Kidney (tissue), 14 donors: ENCODE results near the gene ZNRF3. TPM values are rescaled to one million over a fixed set of nuclear protein-coding genes. Genes with fewer than 3 reads are reported as not detected.
A peak's percentile ranks its signal among the peaks of the same experiment; 100 is the strongest.
"Not testable (repeated sequence)": the region's sequence is repeated elsewhere in the genome, so short reads cannot be mapped to it uniquely, and the experiment has no call there.

Experiments
- DNase-seq, 5 donors: peaks; one replicate each; pipeline ENCODE4 v3.0.0-alpha.2; 2013 to 2020
- FAIRE-seq: peaks from 2 replicates; lab custom pipeline; 2012; peaks lifted over from hg19 to GRCh38; lab: Jason Lieb, UNC
- H3K27ac ChIP-seq, 2 donors: one replicate each; pipeline ENCODE4 v1.7.0; 2013; ENCODE audit warnings: low read depth in 2 of 2, low read length in 2 of 2, inconsistent platforms in 1 of 2
- H3K27me3 ChIP-seq: one replicate; pipeline ENCODE4 v1.7.1; 2013; ENCODE audit warnings: low read length, inconsistent platforms; ENCODE audit not compliant: control insufficient read depth, insufficient read depth
- H3K36me3 ChIP-seq, 3 donors: one replicate each; pipeline versions ENCODE4 v1.7.0 to v1.7.1; 2013; ENCODE audit warnings: low read length in 3 of 3, control low read depth in 1 of 3, inconsistent platforms in 1 of 3; ENCODE audit not compliant: insufficient read depth in 3 of 3, control insufficient read depth in 2 of 3
- H3K4me1 ChIP-seq, 3 donors: one replicate each; pipeline versions ENCODE4 v1.7.0 to v1.7.1; 2013; ENCODE audit warnings: low read length in 3 of 3, inconsistent platforms in 1 of 3, low read depth in 1 of 3; ENCODE audit not compliant: control insufficient read depth in 2 of 3, insufficient read depth in 2 of 3
- H3K4me3 ChIP-seq, 3 donors: one replicate each; pipeline versions ENCODE4 v1.7.0 to v1.8.1; 2013; ENCODE audit warnings: low read length in 3 of 3, control low read depth in 1 of 3, inconsistent platforms in 1 of 3
- H3K9ac ChIP-seq, 3 donors: one replicate each; pipeline versions ENCODE4 v1.7.0 to v1.7.1; 2013; ENCODE audit warnings: low read length in 3 of 3, control low read depth in 1 of 3, inconsistent platforms in 1 of 3
- H3K9me3 ChIP-seq, 3 donors: one replicate each; pipeline versions ENCODE4 v1.7.0 to v1.7.1; 2013; ENCODE audit warnings: low read length in 3 of 3, control low read depth in 1 of 3, inconsistent platforms in 1 of 3; ENCODE audit not compliant: control insufficient read depth in 2 of 3, insufficient read depth in 1 of 3
- intact Hi-C: fragments of 100-400 bp; cut with DNase I; formaldehyde crosslinking; loops from one replicate; pipeline ENCODE4 v1.11.1; 2022
- polyA plus RNA-seq: library from polyadenylated mRNA; stranded (reverse); fragments of 350-450 nt; fragmentation: Illumina TruSeq; extraction: RNeasy Lipid Tissue Mini Kit (QIAGEN cat#74804); gene quantifications from one replicate; pipeline ENCODE4 v1.2.3, GENCODE V29; 2014; ENCODE audit warnings: low read depth, low replicate concordance; ENCODE audit not compliant: insufficient read depth
- total RNA-seq: library from RNA; stranded (reverse); fragmentation: NEBNext Ultra II Directional; extraction: Animal tissue kit (Norgen Biotek cat#: 25700); gene quantifications from one replicate; pipeline ENCODE4 v1.2.1, GENCODE V29; 2021
- TF ChIP-seq, protein P1 (sequence below): IDR thresholded peaks from 3 replicates; pipeline ENCODE4 v1.5.1; 2012; ENCODE audit warnings: mild to moderate bottlenecking, moderate library complexity, borderline replicate concordance; ENCODE audit not compliant: insufficient read depth; ENCODE audit errors: extremely low read depth
- donor health status: control.
- donor health status: control.
- donor health status: control.
- donor health status: control.
- donor health status: control.
- donor health status: DM: yes; HTN: yes; CAD: no.
- donor health status: Normal renal cell carcinoma (clear cell type).

The ZNRF3 gene
- total and polyA plus RNA-seq, 2 donors from 2014 or later, result 6.8 to 24.4 TPM

DNA sequence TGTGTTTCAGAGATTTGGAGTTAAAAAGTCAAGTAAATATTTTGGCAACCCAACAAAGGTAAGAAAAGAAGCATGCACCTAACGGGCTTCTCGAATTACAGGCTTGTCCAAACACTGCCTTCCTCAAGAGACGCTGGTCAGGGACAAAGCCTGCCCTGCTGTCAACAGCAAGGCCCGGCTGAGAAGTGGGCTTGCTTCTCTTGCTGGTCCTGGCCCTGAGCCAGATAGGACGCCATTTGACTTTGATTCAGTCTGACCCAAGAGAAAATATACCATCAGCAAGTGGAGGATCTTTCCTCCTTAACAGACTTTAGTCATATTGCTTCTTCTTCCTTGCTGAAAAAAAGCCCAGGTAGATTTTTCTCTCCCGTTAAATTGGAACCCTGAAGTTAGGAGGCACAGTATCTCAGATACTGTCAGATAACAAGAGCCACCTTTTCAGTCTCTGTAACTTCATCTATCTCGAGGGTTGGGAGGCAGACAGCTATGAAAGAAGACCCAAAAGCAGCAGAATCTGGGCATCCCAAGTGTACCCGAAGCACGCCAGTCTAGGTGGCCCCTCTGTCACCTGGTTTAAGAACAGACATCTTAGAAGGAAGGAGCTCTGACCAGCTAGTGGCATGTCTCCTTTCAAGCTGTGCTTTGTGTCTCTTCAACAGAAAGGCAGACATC is 120.7 kb downstream of the ZNRF3 start:
- peak in 4 of 5 donors; percentile 43 to 72 (median 64) for DNase-seq
- Histone ChIP-seq H3K4me1 (peaks cover 9 to 40% (median 31%) of the 10 kb centered on the region in 3 donors), H3K9me3 (no peaks in the 10 kb centered on the region), H3K27me3 (no peaks in the 10 kb centered on the region), H3K36me3 (no peaks in the 10 kb centered on the region), H3K4me3 (no peak overlapping the region), H3K27ac (peak overlapping the region; percentile 53 to 82), H3K9ac (peak overlapping the region in 1 of 3 donors; percentile 28)
- intact Hi-C loops, result no loop called here
- TF ChIP-seq, protein P1, sequence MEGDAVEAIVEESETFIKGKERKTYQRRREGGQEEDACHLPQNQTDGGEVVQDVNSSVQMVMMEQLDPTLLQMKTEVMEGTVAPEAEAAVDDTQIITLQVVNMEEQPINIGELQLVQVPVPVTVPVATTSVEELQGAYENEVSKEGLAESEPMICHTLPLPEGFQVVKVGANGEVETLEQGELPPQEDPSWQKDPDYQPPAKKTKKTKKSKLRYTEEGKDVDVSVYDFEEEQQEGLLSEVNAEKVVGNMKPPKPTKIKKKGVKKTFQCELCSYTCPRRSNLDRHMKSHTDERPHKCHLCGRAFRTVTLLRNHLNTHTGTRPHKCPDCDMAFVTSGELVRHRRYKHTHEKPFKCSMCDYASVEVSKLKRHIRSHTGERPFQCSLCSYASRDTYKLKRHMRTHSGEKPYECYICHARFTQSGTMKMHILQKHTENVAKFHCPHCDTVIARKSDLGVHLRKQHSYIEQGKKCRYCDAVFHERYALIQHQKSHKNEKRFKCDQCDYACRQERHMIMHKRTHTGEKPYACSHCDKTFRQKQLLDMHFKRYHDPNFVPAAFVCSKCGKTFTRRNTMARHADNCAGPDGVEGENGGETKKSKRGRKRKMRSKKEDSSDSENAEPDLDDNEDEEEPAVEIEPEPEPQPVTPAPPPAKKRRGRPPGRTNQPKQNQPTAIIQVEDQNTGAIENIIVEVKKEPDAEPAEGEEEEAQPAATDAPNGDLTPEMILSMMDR, result no peak
- no peak for FAIRE-seq

DNA sequence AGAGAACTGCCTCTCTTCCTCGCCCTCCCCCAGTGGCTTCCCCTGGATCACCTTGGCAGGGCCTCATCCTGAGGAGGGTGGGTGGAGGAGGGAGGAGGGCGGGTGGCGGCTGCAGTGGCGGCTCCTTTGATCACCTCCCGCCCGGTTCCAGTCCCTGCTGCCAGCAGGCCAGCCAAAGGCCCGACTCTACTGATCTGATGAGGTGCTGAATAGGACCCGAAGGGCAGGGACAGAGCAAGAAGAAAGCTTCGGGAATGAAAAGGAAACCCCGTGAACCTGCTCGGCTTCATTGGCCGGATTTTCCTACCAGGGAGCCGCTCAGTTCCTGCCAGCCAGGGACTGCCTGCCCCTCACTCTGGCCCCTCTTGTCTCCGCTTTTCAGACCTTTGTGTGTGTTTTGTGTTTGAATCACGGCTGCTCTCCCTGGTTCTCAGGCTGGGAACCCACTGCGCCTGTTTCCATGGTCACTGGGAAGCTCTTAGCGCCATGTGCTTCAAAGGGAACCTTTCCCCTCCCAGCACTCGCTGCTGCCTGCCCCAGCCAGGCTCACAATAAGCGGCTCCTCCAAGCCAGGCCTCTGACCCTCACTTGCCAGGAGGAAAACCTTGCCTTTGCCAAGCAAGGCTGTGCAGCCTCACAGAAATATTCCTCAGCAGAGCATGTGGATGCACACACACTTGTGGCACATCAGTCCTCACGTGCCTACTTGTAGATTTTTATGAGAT is 121.4 kb downstream of the ZNRF3 start:
- FAIRE-seq, result no peak
- Histone ChIP-seq H3K36me3 (no peaks in the 10 kb centered on the region), H3K27ac (peak overlapping the region; percentile 87 to 90), H3K4me1 (peaks cover 5 to 35% (median 28%) of the 10 kb centered on the region in 3 donors), H3K9me3 (no peaks in the 10 kb centered on the region), H3K4me3 (peak overlapping the region in 1 of 3 donors; percentile 24), H3K9ac (peak overlapping the region in 2 of 3 donors; percentile 41 to 49), H3K27me3 (no peaks in the 10 kb centered on the region)
- peak; percentile 87 to 92 (median 88) for DNase-seq
- TF ChIP-seq, protein P1, result no peak
- intact Hi-C loops, result no loop called here

DNA sequence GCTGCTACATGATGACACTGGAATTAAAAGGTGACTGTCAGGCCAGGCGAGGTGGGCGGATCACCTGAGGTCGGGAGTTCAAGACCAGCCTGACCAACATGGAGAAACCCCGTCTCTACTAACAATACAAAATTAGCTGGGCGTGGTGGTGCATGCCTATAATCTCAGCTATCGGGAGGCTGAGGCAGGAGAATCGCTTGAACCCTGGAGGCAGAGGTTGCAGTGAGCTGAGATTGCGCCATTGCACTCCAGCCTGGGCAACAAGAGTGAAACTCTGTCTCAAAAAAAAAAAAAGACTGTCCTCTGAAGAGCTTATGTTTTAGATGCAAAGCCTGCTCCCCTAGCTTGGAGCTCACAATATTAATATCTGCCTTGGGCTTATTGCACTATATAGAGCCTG is 122.4 kb downstream of the ZNRF3 start:
- H3K9ac ChIP-seq, H3K27me3 ChIP-seq, H3K4me3 ChIP-seq, H3K36me3 ChIP-seq, DNase-seq, FAIRE-seq, H3K9me3 ChIP-seq, intact Hi-C loops: not testable (repeated sequence)
- H3K27ac ChIP-seq, result peak overlapping the region in 1 of 2 donors; percentile 90
- H3K4me1 ChIP-seq, result peaks cover 5 to 36% (median 26%) of the 10 kb centered on the region in 3 donors

DNA sequence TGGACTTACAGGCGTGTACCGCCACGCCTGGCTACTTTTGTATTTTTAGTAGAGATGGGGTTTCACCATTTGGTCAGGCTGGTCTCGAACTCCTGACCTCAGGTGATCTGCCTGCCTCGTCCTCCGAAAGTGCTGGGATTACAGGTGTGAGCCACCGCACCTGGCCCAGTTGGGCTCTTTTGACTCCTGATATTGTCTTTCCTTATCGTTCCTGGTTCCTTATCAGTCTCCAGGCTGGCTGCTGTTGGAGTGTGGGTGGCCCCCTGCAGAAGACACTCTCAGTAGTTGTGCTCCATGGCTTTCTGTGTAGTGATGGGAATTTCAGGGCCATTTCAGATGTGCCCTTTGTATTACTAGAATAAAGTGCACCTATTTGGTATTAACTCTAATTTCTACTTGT is 123.0 kb downstream of the ZNRF3 start:
- no peaks in the 10 kb centered on the region for H3K27me3 ChIP-seq
- DNase-seq (no peak), FAIRE-seq (no peak)
- intact Hi-C loops, result no loop called here
- H3K27ac ChIP-seq, result no peak overlapping the region
- TF ChIP-seq, protein P1, result no peak
- no peak overlapping the region for H3K4me3 ChIP-seq
- H3K9ac ChIP-seq, result no peak overlapping the region
- H3K9me3 ChIP-seq, result no peaks in the 10 kb centered on the region
- no peaks in the 10 kb centered on the region for H3K36me3 ChIP-seq
- H3K4me1 ChIP-seq, result peaks cover 5 to 40% (median 29%) of the 10 kb centered on the region in 3 donors
